ENCODE data around the gene JUP. TPM values are rescaled to one million over a fixed set of nuclear protein-coding genes. Genes with fewer than 3 reads are reported as not detected.
A peak's percentile ranks its signal among the peaks of the same experiment; 100 is the strongest.

JUP gene
- total and polyA plus RNA-seq, 4 donors, result 39.1 to 56.0 (median 44.2) TPM

GRCh38 chr17:41733348-41734138, 53.0 kb downstream of the JUP start:
- peak overlapping the region in 1 of 3 donors; percentile 38 for H3K4me3 ChIP-seq (ENCODE audit: low read depth in 1 of 3, low read length in 3 of 3)
- no peak for TF ChIP-seq SP1 (IDR thresholded peaks at IDR 0.05)
- no peak for TF ChIP-seq FOXA1 (IDR thresholded peaks at IDR 0.05)
- H3K27me3 ChIP-seq (ENCODE audit: control insufficient read depth in 4 of 4, insufficient read depth in 4 of 4, low read length in 3 of 4), result peaks cover 0 to 5% (median 0%) of the 10 kb centered on the region in 4 donors
- no peak for DNase-seq (ENCODE audit: low spot score)
- H3K27ac ChIP-seq (ENCODE audit: low read depth in 1 of 2, low read length in 2 of 2), result no peak overlapping the region
- H3K9me3 ChIP-seq (ENCODE audit: control insufficient read depth in 4 of 4, low read length in 3 of 4), result no peaks in the 10 kb centered on the region
- no peaks in the 10 kb centered on the region for H3K36me3 ChIP-seq (ENCODE audit: control insufficient read depth in 4 of 4, insufficient read depth in 3 of 4, low read depth in 1 of 4, low read length in 3 of 4)
- H3K9ac ChIP-seq (ENCODE audit: low read depth in 1 of 2, low read length in 2 of 2), result no peak overlapping the region
- WGBS, result 14% methylated on average over 40 of the region's 40 CpGs
- H3K4me1 ChIP-seq (ENCODE audit: control insufficient read depth in 4 of 4, insufficient read depth in 4 of 4, low read length in 3 of 4), result peaks cover 4 to 16% (median 9%) of the 10 kb centered on the region in 4 donors

DNA sequence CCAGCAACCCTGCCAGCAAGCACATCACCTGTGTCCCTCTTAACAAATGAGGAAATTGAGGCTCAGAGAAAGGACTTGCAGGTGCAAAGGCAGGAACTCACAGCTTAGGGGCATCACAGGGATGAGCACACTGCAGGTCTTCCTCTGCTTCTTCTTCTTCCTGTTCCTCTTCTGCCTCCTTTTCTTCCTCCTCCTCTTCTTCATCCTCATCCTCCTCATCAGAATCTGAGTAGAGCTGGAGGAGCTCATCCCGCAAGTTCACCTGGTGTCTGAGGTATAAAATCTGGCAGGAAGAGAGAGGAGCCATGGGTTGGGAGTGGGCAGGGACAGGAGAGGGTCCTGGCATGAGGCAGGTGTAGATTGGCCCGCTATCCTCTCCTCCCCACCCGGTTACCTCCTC, 54.7 kb downstream of the JUP start:
- Histone ChIP-seq H3K27ac (ENCODE audit: low read depth in 1 of 2, low read length in 2 of 2) (no peak overlapping the region), H3K27me3 (ENCODE audit: control insufficient read depth in 4 of 4, insufficient read depth in 4 of 4, low read length in 3 of 4) (peaks cover 0 to 5% (median 0%) of the 10 kb centered on the region in 4 donors), H3K36me3 (ENCODE audit: control insufficient read depth in 4 of 4, insufficient read depth in 3 of 4, low read depth in 1 of 4, low read length in 3 of 4) (no peaks in the 10 kb centered on the region), H3K4me1 (ENCODE audit: control insufficient read depth in 4 of 4, insufficient read depth in 4 of 4, low read length in 3 of 4) (peaks cover 4 to 16% (median 9%) of the 10 kb centered on the region in 4 donors), H3K4me3 (ENCODE audit: low read depth in 1 of 3, low read length in 3 of 3) (no peak overlapping the region), H3K9me3 (ENCODE audit: control insufficient read depth in 4 of 4, low read length in 3 of 4) (no peaks in the 10 kb centered on the region), H3K9ac (ENCODE audit: low read depth in 1 of 2, low read length in 2 of 2) (no peak overlapping the region)
- TF ChIP-seq MAX (IDR thresholded peaks at IDR 0.05), result no peak
- no peak for TF ChIP-seq GABPA (IDR thresholded peaks at IDR 0.05 in 1 of 2, conservative IDR thresholded peaks at IDR 0.05 in 1 of 2)
- TF ChIP-seq JUND (IDR thresholded peaks at IDR 0.05), result no peak
- no peak for TF ChIP-seq FOXA2 (IDR thresholded peaks at IDR 0.05)
- no peak for TF ChIP-seq FOXA1 (IDR thresholded peaks at IDR 0.05)
- no peak for TF ChIP-seq YY1 (IDR thresholded peaks at IDR 0.05)
- no peak for TF ChIP-seq CTCF (IDR thresholded peaks at IDR 0.05; ENCODE audit: low read depth, low read length, missing input control)
- no peak for TF ChIP-seq RXRA (IDR thresholded peaks at IDR 0.05)
- no peak for TF ChIP-seq SP1 (IDR thresholded peaks at IDR 0.05)
- TF ChIP-seq RAD21 (IDR thresholded peaks at IDR 0.05), result no peak
- TF ChIP-seq, protein P1, sequence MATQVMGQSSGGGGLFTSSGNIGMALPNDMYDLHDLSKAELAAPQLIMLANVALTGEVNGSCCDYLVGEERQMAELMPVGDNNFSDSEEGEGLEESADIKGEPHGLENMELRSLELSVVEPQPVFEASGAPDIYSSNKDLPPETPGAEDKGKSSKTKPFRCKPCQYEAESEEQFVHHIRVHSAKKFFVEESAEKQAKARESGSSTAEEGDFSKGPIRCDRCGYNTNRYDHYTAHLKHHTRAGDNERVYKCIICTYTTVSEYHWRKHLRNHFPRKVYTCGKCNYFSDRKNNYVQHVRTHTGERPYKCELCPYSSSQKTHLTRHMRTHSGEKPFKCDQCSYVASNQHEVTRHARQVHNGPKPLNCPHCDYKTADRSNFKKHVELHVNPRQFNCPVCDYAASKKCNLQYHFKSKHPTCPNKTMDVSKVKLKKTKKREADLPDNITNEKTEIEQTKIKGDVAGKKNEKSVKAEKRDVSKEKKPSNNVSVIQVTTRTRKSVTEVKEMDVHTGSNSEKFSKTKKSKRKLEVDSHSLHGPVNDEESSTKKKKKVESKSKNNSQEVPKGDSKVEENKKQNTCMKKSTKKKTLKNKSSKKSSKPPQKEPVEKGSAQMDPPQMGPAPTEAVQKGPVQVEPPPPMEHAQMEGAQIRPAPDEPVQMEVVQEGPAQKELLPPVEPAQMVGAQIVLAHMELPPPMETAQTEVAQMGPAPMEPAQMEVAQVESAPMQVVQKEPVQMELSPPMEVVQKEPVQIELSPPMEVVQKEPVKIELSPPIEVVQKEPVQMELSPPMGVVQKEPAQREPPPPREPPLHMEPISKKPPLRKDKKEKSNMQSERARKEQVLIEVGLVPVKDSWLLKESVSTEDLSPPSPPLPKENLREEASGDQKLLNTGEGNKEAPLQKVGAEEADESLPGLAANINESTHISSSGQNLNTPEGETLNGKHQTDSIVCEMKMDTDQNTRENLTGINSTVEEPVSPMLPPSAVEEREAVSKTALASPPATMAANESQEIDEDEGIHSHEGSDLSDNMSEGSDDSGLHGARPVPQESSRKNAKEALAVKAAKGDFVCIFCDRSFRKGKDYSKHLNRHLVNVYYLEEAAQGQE (IDR thresholded peaks at IDR 0.05), result no peak
- no peak for TF ChIP-seq ATF3 (IDR thresholded peaks at IDR 0.05)
- TF ChIP-seq EGR1 (IDR thresholded peaks at IDR 0.05; ENCODE audit: low read depth in 2 of 2), result no peak
- no peak for TF ChIP-seq TAF1 (conservative IDR thresholded peaks at IDR 0.05)
- DNase-seq (ENCODE audit: low spot score), result no peak
- WGBS, result 63% methylated on average over 3 of the region's 3 CpGs
